Activated naive CD4-positive, alpha-beta T cell treated with anti-CD3 and anti-CD28 coated beads, Interleukin-2, amount 50 U/mL, for 24 hours (primary cell): ENCODE data around the gene HDAC1.

Experiments used
- H3K27ac Mint-ChIP-seq: one replicate; pipeline ENCODE4 v1.8.0; 2021; ENCODE audit warnings: mild to moderate bottlenecking, mixed read lengths
- H3K27me3 Mint-ChIP-seq: one replicate; pipeline ENCODE4 v1.8.0; 2021; ENCODE audit warnings: mixed read lengths
- H3K36me3 Mint-ChIP-seq: one replicate; pipeline ENCODE4 v1.8.0; 2021; ENCODE audit warnings: mixed read lengths
- H3K4me1 Mint-ChIP-seq: one replicate; pipeline ENCODE4 v1.8.0; 2021; ENCODE audit warnings: mixed read lengths
- H3K4me3 Mint-ChIP-seq: one replicate; pipeline ENCODE4 v1.8.0; 2021; ENCODE audit warnings: mild to moderate bottlenecking, mixed read lengths
- H3K9me3 Mint-ChIP-seq: one replicate; pipeline ENCODE4 v1.8.0; 2021; ENCODE audit warnings: mixed read lengths

HDAC1 gene

GRCh38 chr1:32362474-32363313, 70.8 kb downstream of the HDAC1 start, which contains the start of the genes FAM229A and TSSK3:
TSS of gene FAM229A (minus strand) at chr1:32362485. CDS start at chr1:32362091, 394 bp downstream.
TSS of gene TSSK3 (plus strand) at chr1:32362539. CDS start at chr1:32362702, 163 bp downstream.
- no peaks in the 10 kb centered on the region for H3K27me3 Mint-ChIP-seq
- H3K36me3 Mint-ChIP-seq, result peaks cover 5% of the 10 kb centered on the region
- peak within 1 kb of the TSS; percentile 35 for H3K27ac Mint-ChIP-seq
- peak within 1 kb of the TSS; percentile 52 for H3K4me3 Mint-ChIP-seq
- peaks cover 26% of the 10 kb centered on the region for H3K4me1 Mint-ChIP-seq
- no peaks in the 10 kb centered on the region for H3K9me3 Mint-ChIP-seq

- H3K27me3 Mint-ChIP-seq, result no peaks in the 10 kb centered on the region
- H3K4me1 Mint-ChIP-seq, result peaks cover 22% of the 10 kb centered on the region
- no peak overlapping the region for H3K27ac Mint-ChIP-seq
- no peaks in the 10 kb centered on the region for H3K9me3 Mint-ChIP-seq
- H3K4me3 Mint-ChIP-seq, result no peak overlapping the region
- peaks cover 5% of the 10 kb centered on the region for H3K36me3 Mint-ChIP-seq
These were observed 71.8 kb downstream of the HDAC1 start for GRCh38 chr1:32363713-32364112.

- Mint-ChIP-seq H3K9me3 (no peaks in the 10 kb centered on the region), H3K36me3 (peaks cover 5% of the 10 kb centered on the region)
These were observed 73.0 kb downstream of the HDAC1 start for GRCh38 chr1:32364836-32365235.

GRCh38 chr1:32365445-32365844, 73.6 kb downstream of the HDAC1 start:
- H3K27ac Mint-ChIP-seq, result no peak overlapping the region

More at GRCh38 chr1:32364836-32365235, 73.0 kb downstream of the HDAC1 start:
- H3K27ac Mint-ChIP-seq, result no peak overlapping the region
- peaks cover 16% of the 10 kb centered on the region for H3K4me1 Mint-ChIP-seq
- H3K27me3 Mint-ChIP-seq, result no peaks in the 10 kb centered on the region
- no peak overlapping the region for H3K4me3 Mint-ChIP-seq

GRCh38 chr1:32367912-32368635, 76.2 kb downstream of the HDAC1 start:
- Mint-ChIP-seq H3K4me1 (peaks cover 17% of the 10 kb centered on the region), H3K9me3 (no peaks in the 10 kb centered on the region), H3K4me3 (no peak overlapping the region), H3K27ac (no peak overlapping the region), H3K27me3 (no peaks in the 10 kb centered on the region), H3K36me3 (peaks cover 7% of the 10 kb centered on the region)

More at GRCh38 chr1:32365445-32365844, 73.6 kb downstream of the HDAC1 start:
- Mint-ChIP-seq H3K36me3 (peaks cover 5% of the 10 kb centered on the region), H3K4me3 (no peak overlapping the region), H3K4me1 (peaks cover 12% of the 10 kb centered on the region), H3K27me3 (no peaks in the 10 kb centered on the region), H3K9me3 (no peaks in the 10 kb centered on the region)

- peak overlapping the region; percentile 76 for H3K27ac Mint-ChIP-seq
- H3K4me1 Mint-ChIP-seq, result peaks cover 20% of the 10 kb centered on the region
- H3K36me3 Mint-ChIP-seq, result peaks cover 6% of the 10 kb centered on the region
- no peak overlapping the region for H3K4me3 Mint-ChIP-seq
- H3K27me3 Mint-ChIP-seq, result no peaks in the 10 kb centered on the region
- H3K9me3 Mint-ChIP-seq, result no peaks in the 10 kb centered on the region
These were observed 80.4 kb downstream of the HDAC1 start for GRCh38 chr1:32372149-32372756.

GRCh38 chr1:32373996-32374592, 82.2 kb downstream of the HDAC1 start:
- H3K4me3 Mint-ChIP-seq, result no peak overlapping the region
- no peaks in the 10 kb centered on the region for H3K9me3 Mint-ChIP-seq
- peak overlapping the region; percentile 23 for H3K27ac Mint-ChIP-seq
- no peaks in the 10 kb centered on the region for H3K27me3 Mint-ChIP-seq
- H3K4me1 Mint-ChIP-seq, result peaks cover 20% of the 10 kb centered on the region
- H3K36me3 Mint-ChIP-seq, result peaks cover 12% of the 10 kb centered on the region

GRCh38 chr1:32376199-32376598, 84.3 kb downstream of the HDAC1 start:
- no peaks in the 10 kb centered on the region for H3K9me3 Mint-ChIP-seq
- peaks cover 20% of the 10 kb centered on the region for H3K36me3 Mint-ChIP-seq
- no peak overlapping the region for H3K27ac Mint-ChIP-seq
- peaks cover 25% of the 10 kb centered on the region for H3K4me1 Mint-ChIP-seq
- H3K4me3 Mint-ChIP-seq, result no peak overlapping the region
- H3K27me3 Mint-ChIP-seq, result no peaks in the 10 kb centered on the region

- H3K4me1 Mint-ChIP-seq, result peaks cover 13% of the 10 kb centered on the region
- no peaks in the 10 kb centered on the region for H3K9me3 Mint-ChIP-seq
- H3K36me3 Mint-ChIP-seq, result peaks cover 18% of the 10 kb centered on the region
- peak overlapping the region; percentile 15 for H3K4me3 Mint-ChIP-seq
- H3K27me3 Mint-ChIP-seq, result no peaks in the 10 kb centered on the region
- H3K27ac Mint-ChIP-seq, result peak overlapping the region; percentile 83
These were observed 85.8 kb downstream of the HDAC1 start for GRCh38 chr1:32377541-32378220.

GRCh38 chr1:32380057-32380456, 88.2 kb downstream of the HDAC1 start:
- peaks cover 6% of the 10 kb centered on the region for H3K4me1 Mint-ChIP-seq
- H3K27ac Mint-ChIP-seq, result no peak overlapping the region
- no peaks in the 10 kb centered on the region for H3K27me3 Mint-ChIP-seq
- H3K4me3 Mint-ChIP-seq, result no peak overlapping the region
- peaks cover 17% of the 10 kb centered on the region for H3K36me3 Mint-ChIP-seq
- H3K9me3 Mint-ChIP-seq, result no peaks in the 10 kb centered on the region
